Erythroblast (primary cell): Measurements from ENCODE around the gene DGKB.

Experiments used
- GATA1 ChIP-seq: IDR thresholded peaks from 2 replicates; pipeline ENCODE4 v1.6.1; 2011; ENCODE audit warnings: low read depth, mild to moderate bottlenecking, control low read depth, low read length, moderate library complexity
- POLR2A ChIP-seq: IDR thresholded peaks from 2 replicates; pipeline ENCODE4 v1.6.1; 2011; ENCODE audit warnings: mild to moderate bottlenecking, low read length

GRCh38 chr7:14622559-14622958 lies 280.0 kb downstream of the DGKB start:
- TF ChIP-seq POLR2A (no peak), GATA1 (no peak)
